HG03457 (cell line): ENCODE measurements around the gene KCNIP2.

Experiments used
- ATAC-seq: cut with Tn5 transposase; IDR thresholded peaks from one replicate; pipeline ENCODE4 v1.9.1; 2021; ENCODE audit warnings: moderate number of reproducible peaks; ENCODE audit not compliant: unreplicated experiment

Gene KCNIP2

DNA sequence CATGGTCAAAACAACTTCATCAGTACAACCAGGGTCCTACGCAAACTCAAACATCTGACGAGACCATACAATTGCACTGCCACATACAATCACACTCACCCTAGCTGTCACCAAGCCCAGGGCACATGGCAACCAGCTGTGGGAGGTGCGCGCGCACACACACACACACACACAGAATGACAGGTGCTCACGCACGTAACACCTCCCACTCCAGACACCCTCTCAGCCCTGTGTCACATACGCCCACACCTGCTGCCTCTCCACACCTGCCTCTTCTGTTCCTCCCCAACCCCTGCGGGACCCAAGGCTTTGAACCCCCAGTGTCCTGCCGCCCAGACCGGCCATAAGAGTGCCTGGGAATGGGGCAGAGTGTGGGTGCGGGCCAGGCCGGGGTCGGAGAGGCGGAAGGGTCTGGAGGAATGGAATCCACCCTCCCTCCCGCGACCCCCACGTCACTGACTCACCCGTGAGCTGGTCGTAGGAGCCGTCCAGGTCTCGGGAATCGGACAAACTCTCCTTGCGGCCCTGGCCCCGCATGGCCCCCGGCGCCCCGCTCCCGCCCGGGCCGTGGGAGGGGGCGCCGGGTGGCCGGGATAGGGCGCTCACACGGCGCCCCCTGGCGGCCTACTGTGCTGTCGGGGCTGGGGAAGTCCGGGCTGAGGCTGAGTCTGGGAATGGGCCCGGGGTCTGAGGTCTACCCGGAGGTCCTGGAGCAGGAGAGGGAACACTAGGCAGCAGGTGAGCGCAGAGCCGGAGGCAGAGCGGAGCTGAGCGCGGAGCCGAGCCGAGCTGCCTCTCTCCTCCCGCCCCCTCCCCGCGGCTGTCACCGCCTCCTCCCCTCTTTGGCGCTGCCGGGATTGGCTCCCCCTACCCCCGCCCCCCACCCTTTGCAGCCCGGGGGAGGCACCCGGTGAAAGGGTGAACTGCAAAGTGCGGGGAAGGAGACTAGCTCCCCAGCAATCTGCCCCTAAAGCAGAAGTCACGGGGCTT, at the start of gene KCNIP2:
Gene KCNIP2, minus strand, starts transcription at position 769 of the 990 bp plus-strand sequence. Its CDS starts 232 bp downstream, at position 537.
- ATAC-seq = no peak

GRCh38 chr10:101892782-101893391, 49.3 kb upstream of the KCNIP2 start:
- no peak for ATAC-seq

DNA sequence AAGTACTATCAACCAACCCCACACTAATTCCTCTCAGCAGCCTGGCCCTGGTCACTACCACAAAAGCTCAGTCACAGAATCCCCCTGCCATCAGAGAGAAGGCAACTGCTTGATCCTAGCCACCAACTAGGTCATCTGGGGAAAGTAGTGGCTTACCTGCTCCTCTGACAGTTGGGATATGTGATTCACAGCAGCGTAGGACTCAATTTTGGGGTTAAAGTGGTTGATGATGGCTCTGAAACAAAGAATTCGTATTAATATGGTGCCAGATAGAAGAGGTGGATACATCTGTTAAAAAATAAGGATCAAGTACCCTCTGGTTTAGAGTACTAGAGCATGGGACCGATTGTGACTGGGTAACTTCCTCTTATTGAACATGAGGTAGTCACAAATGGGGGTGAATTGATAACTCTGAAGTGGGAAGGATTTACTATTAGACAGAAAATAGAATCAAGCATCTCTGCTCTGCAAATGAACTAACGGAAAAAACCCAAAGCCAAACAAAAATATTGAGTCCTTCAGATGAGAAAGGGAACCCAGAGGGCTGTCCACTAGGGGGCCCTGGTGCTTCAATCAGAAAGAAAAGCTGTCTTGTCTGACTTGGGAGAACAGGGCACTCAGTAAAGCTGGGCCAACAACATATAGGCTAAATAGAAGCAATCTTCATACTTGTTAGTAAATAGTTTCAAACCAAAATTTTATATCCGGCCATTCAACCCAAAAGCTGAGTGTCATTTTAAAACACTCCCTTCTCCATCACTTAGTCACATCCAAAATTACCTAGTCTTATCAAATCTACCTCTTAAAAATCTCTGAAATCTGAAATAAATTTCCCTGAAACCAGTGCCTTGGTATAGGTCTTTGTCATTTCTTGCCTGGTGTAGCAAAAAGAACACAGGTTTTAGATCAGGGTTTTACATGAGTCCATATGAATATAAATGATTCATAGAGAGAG, 45.9 kb upstream of the KCNIP2 start:
- ATAC-seq = no peak

- no peak for ATAC-seq
Observed at GRCh38 chr10:101888251-101888949, 44.8 kb upstream of the KCNIP2 start.

DNA sequence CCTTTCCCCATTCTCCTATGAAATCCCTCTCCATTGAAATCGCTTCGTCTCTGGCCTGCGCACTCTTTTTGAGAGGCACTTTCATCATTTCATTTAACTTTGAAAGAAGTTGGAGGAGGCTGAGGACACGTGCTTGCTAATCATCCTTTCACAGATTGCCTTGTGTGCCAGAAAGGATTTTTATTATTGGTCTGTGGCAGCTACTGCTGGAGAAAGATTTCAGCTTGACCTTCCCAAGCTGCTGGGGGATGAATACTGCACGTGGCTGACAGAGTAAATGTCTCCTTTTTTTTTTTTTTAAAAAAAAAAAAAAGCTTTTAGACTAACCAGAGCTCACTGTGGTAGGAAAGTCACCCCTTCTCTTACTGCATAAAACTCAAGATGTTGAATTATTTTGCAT, 44.2 kb upstream of the KCNIP2 start:
- no peak for ATAC-seq

GRCh38 chr10:101886521-101887312, 43.1 kb upstream of the KCNIP2 start:
- ATAC-seq = no peak

DNA sequence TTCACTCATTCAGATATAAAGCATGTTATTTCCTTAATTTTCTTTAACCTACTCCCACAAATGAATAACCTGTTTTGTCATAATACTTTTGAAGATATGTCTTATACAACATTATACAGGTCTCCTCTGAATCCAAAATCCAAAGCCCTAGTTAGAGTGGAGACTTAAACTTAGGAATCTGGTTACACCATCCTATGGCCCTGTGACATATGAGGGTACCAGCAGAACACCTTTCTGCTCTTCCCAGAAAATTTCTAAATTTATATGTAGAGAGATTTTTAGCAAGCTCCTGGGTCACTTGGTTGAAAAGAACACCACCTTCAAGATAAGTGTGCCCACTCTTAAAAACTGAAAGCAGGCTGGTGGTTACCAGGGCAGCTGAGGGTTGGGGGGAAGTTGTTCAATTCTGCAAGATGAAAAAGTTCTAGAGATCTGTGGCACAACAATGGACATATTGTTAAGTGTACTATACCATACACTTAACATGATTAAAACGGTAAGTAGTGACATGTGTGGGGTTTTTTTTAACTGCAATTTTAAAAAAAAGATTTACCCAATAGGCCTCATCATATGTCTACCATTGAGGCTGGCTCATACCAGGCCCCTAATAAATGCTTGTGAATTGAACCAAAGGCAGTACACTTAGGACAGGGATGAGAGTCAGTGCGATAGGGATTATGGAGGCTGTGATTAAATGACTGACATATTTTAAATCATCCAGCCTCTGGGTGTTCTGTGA, 37.6 kb upstream of the KCNIP2 start:
- ATAC-seq = no peak

GRCh38 chr10:101880232-101880573, 36.6 kb upstream of the KCNIP2 start:
- no peak for ATAC-seq

DNA sequence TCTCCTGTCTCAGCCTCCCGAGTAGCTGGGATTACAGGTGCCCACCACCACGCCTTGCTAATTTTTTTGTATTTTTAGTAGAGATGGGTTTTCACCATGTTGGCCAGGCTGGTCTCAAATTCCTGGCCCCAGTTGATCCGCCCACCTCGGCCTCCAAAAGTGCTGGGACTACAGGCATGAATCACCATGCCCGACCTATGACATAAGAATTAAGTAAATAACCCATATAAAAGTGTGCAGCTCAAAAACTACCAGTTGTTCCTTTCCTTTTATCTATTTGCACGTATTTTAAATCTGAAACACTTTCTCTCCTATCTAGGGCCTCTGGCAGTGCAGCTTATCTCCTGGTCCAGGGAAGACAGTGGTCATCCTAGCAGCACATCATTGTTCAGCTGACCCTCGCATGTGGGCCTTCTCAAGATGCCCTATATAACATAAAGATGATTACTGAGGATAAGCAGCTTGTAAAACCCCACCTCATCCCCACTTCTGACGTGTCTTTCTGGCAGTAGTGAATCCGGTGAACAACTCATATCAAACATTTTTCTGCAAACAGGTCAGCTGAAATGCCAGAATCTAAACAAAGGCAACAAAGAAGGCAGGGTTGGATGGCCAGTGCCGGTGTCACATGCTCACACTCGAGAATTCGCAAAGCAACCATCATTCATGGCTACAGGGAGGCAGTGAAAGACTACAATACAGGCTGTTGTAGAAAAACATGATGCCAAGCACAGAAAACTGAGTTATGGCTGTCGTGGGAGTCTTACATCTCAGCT, 36.0 kb upstream of the KCNIP2 start:
- ATAC-seq = no peak

- no peak for ATAC-seq
Observed at GRCh38 chr10:101878869-101879268, 35.3 kb upstream of the KCNIP2 start.

GRCh38 chr10:101875068-101875688, 31.6 kb upstream of the KCNIP2 start:
- no peak for ATAC-seq

- no peak for ATAC-seq
Observed at GRCh38 chr10:101874252-101874651, 30.7 kb upstream of the KCNIP2 start.

- ATAC-seq = no peak
Observed at GRCh38 chr10:101867931-101868330, 24.3 kb upstream of the KCNIP2 start.

GRCh38 chr10:101859530-101859929, 15.9 kb upstream of the KCNIP2 start:
- ATAC-seq = no peak

DNA sequence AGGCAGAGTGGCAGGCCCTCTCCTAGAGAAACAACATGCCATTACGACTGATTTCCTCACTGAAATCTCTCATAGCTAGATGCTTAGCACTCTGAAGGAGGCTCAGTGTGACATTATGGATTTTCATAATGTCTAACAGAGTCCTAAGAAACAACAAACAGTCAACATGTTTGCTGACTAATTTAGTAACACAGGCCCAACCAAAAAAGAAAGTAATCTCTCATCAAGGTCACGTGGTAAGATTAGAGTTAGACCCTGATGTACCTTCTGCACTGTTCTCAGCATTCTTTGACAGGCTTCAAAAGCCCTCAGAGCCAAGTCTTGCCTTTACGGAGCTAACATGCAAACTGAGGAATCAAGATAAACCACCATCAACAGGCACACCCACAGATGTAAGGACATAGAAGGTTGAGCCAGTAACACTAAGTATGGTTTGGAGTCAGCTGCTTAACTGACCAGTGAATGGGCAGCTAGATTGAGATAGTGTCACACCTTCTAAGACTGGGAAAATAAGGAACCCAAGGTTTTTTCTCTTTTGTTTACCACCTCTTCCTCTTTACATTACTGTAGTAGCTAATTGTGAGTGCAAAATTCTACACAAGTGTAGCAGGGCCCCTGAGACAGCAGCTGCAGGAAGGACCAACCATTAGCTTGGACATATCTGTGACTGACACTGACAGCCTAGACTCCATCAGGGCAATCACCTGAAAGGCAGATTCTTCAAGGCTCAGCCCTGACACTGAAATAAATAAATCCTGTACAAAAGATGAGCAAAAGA, 15.3 kb upstream of the KCNIP2 start:
- no peak for ATAC-seq

DNA sequence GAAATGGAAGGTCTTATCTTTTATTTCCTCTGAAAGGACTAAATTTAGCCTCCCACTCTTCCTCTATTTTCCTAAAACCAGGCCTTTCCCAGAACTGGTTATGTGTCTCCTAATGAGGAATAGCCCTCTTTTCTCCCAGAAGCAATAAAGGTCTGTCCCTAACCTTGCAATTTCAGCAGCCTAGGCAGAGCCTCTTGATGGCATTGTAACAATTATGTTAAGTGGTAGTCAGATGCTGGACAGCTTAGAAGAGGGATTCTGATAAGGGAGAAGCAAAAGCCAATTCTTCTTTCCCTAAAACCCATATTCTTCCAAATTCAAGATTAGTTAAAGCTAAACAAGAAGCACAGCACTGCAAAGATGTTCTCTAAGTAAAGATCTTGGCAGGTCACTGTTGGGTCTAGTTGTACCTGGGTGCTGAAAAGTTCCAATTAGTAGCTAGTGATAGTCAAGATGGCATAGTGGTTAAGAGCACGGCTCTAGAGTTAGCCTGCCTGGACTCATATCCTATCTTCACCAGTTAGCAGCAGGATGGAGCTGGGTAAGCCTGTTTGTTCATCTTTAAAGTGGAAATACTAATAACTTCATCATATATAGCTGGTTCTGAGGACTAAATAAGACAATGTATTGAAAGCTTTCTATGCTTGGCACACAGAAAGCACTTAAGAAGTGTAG, 14.3 kb upstream of the KCNIP2 start:
- no peak for ATAC-seq

GRCh38 chr10:101856626-101857025, 13.0 kb upstream of the KCNIP2 start:
- ATAC-seq = no peak
